Kidney epithelial cell (primary cell): Measurements from ENCODE around the gene SMAP2. TPM values are rescaled to one million over a fixed set of nuclear protein-coding genes. Genes with fewer than 3 reads are reported as not detected.
"Not testable (repeated sequence)": the region's sequence is repeated elsewhere in the genome, so short reads cannot be mapped to it uniquely, and the experiment has no call there.

ENCODE experiments used
- DNase-seq: peaks from one replicate; pipeline ENCODE4 v3.0.0-alpha.2; 2010; ENCODE audit warnings: low read depth
- H3K27me3 ChIP-seq: 2 replicates; pipeline ENCODE4 v1.6.0; 2011; ENCODE audit warnings: low read length; ENCODE audit not compliant: control insufficient read depth, insufficient read depth
- H3K36me3 ChIP-seq: 2 replicates; pipeline ENCODE4 v1.5.1; 2011; ENCODE audit warnings: low read length; ENCODE audit not compliant: control insufficient read depth, insufficient read depth
- H3K4me3 ChIP-seq: 2 replicates; pipeline ENCODE4 v1.5.1; 2011; ENCODE audit warnings: low read depth, mild to moderate bottlenecking, control low read depth, low read length
- total RNA-seq: library from RNA; depleted of rRNA; stranded (reverse); fragments of >200 nt; gene quantifications from 2 replicates; pipeline ENCODE4 v1.2.3, GENCODE V29; 2015
- TF ChIP-seq, protein P1 (sequence below): IDR thresholded peaks from 2 replicates; pipeline ENCODE4 v1.5.1; 2011; ENCODE audit warnings: mild to moderate bottlenecking, moderate library complexity, low read length, control low read depth, inconsistent platforms; ENCODE audit not compliant: insufficient read depth, poor library complexity, severe bottlenecking

Gene SMAP2
- total RNA-seq, 1 donor from 2014 or later, result 13.8 TPM

DNA sequence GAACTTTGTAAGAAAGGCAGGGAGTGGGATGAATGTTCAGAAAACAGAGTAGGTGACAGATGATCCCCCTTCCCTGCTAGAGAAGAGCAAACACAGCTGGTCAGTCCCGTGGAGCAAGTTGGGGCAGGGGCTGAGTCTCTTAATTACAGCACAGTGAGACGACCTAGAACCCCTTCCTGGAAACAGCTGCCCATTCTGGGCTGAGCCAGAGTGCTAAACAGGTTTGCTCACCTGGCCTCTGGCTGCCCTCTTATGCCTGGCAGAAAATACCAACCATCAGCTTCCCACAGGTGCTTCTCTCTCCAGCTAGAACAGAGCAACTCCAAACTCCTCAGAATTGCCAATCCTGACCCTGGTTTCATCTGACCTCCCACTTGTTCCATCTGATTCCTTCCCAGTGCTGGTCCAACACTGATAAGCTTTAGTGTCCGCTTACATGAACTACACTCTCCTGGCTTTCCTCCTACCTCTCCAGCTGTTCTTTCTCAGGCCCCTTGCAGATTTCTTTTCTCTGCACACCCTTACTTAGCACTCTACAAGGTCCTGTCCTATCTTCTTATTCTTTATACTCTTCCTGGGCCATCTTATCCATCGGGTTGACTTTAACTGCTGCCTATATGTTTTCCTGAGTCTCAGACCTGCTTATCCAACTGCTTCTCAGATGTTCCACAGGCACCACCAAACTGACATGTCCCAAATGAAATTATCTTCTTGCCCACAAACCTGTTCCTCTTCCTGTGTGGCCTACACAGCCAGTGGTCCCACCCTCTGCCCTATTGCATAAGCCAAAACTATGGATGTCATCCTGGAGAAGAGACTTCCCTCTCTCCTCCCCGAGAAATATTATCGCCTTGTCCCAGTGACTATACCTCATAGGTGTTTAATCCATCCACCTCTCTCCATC lies 33.9 kb upstream of the SMAP2 start:
- Histone ChIP-seq H3K27me3 (peaks cover 2% of the 10 kb centered on the region), H3K36me3 (no peaks in the 10 kb centered on the region), H3K4me3 (no peak overlapping the region)
- TF ChIP-seq, protein P1, sequence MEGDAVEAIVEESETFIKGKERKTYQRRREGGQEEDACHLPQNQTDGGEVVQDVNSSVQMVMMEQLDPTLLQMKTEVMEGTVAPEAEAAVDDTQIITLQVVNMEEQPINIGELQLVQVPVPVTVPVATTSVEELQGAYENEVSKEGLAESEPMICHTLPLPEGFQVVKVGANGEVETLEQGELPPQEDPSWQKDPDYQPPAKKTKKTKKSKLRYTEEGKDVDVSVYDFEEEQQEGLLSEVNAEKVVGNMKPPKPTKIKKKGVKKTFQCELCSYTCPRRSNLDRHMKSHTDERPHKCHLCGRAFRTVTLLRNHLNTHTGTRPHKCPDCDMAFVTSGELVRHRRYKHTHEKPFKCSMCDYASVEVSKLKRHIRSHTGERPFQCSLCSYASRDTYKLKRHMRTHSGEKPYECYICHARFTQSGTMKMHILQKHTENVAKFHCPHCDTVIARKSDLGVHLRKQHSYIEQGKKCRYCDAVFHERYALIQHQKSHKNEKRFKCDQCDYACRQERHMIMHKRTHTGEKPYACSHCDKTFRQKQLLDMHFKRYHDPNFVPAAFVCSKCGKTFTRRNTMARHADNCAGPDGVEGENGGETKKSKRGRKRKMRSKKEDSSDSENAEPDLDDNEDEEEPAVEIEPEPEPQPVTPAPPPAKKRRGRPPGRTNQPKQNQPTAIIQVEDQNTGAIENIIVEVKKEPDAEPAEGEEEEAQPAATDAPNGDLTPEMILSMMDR, result no peak
- DNase-seq, result no peak

DNA sequence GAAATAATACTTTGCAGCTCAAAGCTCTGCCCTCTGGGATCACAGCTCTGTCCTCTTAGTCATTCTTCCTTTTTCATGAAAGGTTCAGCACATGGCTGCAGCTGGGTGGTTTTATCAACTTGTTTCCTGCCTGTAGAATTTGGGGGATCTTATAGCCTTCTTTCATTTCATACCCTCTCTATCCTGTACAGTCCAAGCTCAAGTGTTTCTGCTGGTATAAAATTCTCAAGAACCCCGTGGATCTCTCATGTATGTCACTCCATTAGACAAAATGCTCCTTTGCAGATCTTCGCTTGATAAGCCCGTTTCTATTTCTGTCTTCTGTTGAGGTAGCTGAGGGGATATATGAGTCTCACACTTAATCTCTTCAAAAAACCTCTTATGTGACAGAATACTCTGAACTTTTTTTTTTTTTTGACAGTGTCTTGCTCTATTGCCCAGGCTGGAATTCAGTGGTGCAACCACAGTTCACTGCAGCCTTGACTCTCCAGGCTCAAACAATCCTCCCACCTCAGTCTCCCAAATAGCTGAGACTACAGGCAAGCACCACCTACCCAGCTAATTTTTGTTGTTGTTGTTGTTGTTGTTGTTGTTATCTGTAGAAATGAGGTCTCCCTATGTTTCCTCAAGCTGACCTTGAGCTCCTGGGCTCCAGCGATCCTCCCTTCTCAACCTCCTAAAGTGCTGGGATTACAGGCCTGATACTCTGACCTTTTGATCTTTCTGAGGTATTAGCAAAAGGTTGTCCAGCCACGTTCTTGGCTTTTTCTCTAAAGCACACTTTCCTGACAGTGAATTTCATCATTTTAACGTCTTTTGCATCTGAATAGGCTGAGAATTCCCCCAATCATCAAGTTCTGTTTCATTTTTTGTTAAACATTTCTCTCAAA lies 31.8 kb upstream of the SMAP2 start:
- peaks cover 2% of the 10 kb centered on the region for H3K27me3 ChIP-seq
- no peak for DNase-seq
- H3K4me3 ChIP-seq, result no peak overlapping the region
- no peaks in the 10 kb centered on the region for H3K36me3 ChIP-seq
- TF ChIP-seq, protein P1, result no peak

DNA sequence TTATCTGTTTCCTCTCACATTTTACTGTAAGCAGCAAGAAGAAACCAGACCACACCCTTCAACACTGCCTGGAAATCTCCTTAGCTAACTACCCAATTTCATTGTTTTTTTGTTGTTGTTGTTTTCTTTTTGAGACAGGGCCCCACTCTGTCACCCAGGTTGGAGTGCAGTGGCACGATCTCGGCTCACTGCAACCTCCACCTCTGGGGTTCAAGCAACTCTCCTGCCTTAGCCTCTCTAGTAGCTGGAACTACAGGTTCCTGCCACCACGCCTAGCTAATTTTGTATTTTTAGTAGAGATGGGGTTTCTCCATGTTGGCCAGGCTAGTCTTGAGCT lies 31.2 kb upstream of the SMAP2 start:
- H3K4me3 ChIP-seq, H3K27me3 ChIP-seq, H3K36me3 ChIP-seq, DNase-seq: not testable (repeated sequence)

DNA sequence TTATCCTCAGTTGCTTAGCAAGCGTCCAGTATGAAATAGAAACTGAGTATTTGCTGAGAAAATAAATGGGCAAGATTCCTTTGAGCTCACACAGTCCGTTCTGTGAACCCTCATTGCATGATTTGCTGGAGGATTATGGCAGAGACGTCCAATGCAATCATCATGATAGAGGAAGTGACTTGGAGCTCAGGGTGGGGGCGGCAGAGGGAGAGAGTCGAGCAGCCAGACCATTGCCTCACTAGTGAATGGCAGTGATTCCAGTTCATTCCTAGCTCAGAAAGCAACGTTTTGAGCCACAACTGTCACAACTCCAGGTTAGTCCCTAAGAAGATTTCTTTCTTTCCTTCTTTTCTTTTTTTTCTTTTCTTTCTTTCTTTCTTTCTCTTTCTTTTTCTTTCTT lies 28.9 kb upstream of the SMAP2 start:
- Histone ChIP-seq H3K36me3 (no peaks in the 10 kb centered on the region), H3K27me3 (peaks cover under 1% of the 10 kb centered on the region), H3K4me3 (no peak overlapping the region)
- TF ChIP-seq, protein P1, result no peak
- no peak for DNase-seq

DNA sequence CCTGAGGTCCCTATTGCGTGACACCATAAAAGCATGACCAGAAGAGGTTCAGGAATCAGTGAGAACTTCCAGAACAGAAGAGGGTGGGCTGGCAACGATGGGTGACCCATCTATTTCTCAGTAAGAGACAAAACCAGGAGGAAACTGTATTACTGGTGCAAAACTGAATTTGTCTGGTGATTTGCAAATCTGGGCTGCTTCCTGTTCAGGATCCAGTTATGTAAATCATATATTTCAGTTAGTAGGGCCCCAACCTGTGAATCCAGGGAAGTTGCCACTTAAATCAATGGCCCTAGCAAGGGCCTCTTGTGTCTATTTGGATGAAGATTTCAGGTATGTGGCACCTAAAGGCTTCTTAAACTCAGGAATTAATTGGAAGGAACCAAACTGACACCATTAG lies 23.1 kb upstream of the SMAP2 start:
- Histone ChIP-seq H3K36me3 (no peaks in the 10 kb centered on the region), H3K27me3 (no peaks in the 10 kb centered on the region), H3K4me3 (no peak overlapping the region)
- TF ChIP-seq, protein P1, result no peak
- DNase-seq, result no peak

DNA sequence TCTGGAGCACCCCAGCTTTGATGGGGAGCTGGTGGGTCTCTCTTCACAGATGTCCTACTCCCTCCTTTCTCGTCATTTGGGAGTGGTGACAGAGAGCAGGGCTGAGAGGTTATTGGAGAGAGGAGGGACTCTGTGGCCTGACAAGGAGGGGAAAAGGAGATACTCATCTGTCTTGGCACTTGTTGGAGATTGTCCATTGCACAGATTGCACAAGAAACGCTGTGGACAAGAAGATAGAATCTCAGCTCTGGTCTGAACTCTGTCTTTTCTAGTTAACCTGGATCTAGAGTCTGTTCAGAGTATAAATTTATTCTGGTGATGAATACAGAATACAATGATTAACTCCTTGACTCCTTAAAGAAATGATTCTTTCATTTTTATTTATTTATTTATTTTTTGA lies 22.4 kb upstream of the SMAP2 start:
- Histone ChIP-seq H3K27me3 (no peaks in the 10 kb centered on the region), H3K36me3 (no peaks in the 10 kb centered on the region), H3K4me3 (no peak overlapping the region)
- no peak for DNase-seq
- TF ChIP-seq, protein P1, result no peak
